NCI-H510A treated with DMSO at 0.1 percent for 48 hours (cell line): ENCODE results near the gene GNAO1.
A peak's percentile ranks its signal among the peaks of the same experiment; 100 is the strongest.

Source experiments
- DNase-seq: peaks from one replicate; lab custom pipeline; 2025; lab: John Stamatoyannopoulos, UW

Gene GNAO1

GRCh38 chr16:56241596-56241995 lies 50.3 kb downstream of the GNAO1 start:
- DNase-seq, result no peak

GRCh38 chr16:56242740-56243139 lies 51.5 kb downstream of the GNAO1 start:
- no peak for DNase-seq

GRCh38 chr16:56244612-56245011 lies 53.3 kb downstream of the GNAO1 start:
- DNase-seq, result no peak

GRCh38 chr16:56245197-56245596 lies 53.9 kb downstream of the GNAO1 start:
- DNase-seq, result no peak

GRCh38 chr16:56246051-56246817 lies 54.9 kb downstream of the GNAO1 start:
- no peak for DNase-seq

GRCh38 chr16:56247018-56247417 lies 55.7 kb downstream of the GNAO1 start:
- DNase-seq, result no peak

- no peak for DNase-seq
Observed at GRCh38 chr16:56247808-56248207, 56.5 kb downstream of the GNAO1 start.

- DNase-seq, result no peak
Observed at GRCh38 chr16:56252835-56253234, 61.5 kb downstream of the GNAO1 start.

GRCh38 chr16:56255904-56256303 lies 64.6 kb downstream of the GNAO1 start:
- DNase-seq, result no peak

GRCh38 chr16:56257239-56257638 lies 66.0 kb downstream of the GNAO1 start:
- DNase-seq, result peak; percentile 11

GRCh38 chr16:56257666-56258342 lies 66.5 kb downstream of the GNAO1 start:
- no peak for DNase-seq

- peak; percentile 19 for DNase-seq
Observed at GRCh38 chr16:56258508-56259424, 67.5 kb downstream of the GNAO1 start.

GRCh38 chr16:56259425-56259779 lies 68.1 kb downstream of the GNAO1 start:
- no peak for DNase-seq

- DNase-seq, result no peak
Observed at GRCh38 chr16:56260378-56261160, 69.3 kb downstream of the GNAO1 start.

GRCh38 chr16:56261656-56262055 lies 70.4 kb downstream of the GNAO1 start:
- DNase-seq, result no peak

GRCh38 chr16:56262148-56262547 lies 70.9 kb downstream of the GNAO1 start:
- no peak for DNase-seq

GRCh38 chr16:56262551-56263245 lies 71.4 kb downstream of the GNAO1 start:
- no peak for DNase-seq

- DNase-seq, result no peak
Observed at GRCh38 chr16:56263711-56264608, 72.7 kb downstream of the GNAO1 start.

GRCh38 chr16:56264609-56264972 lies 73.3 kb downstream of the GNAO1 start:
- no peak for DNase-seq

GRCh38 chr16:56265184-56265583 lies 73.9 kb downstream of the GNAO1 start:
- no peak for DNase-seq
